Measurements from ENCODE around the gene PGS1. TPM values are rescaled to one million over a fixed set of nuclear protein-coding genes. Genes with fewer than 3 reads are reported as not detected.

PGS1 gene
- total RNA-seq, 5 donors from 2014 or later (not counting 1 experiment from before 2014, with no cell fraction given): 60.5 to 87.2 (median 78.9) TPM

GRCh38 chr17:78441271-78441971 is 63.0 kb downstream of the PGS1 start:
- Mint-ChIP-seq H3K9me3 (no peaks in the 10 kb centered on the region), H3K4me1 (peaks cover 0 to 2% (median 0%) of the 10 kb centered on the region in 3 donors), H3K27ac (no peak overlapping the region), H3K4me3 (no peak overlapping the region), H3K27me3 (no peaks in the 10 kb centered on the region), H3K36me3 (no peaks in the 10 kb centered on the region)
- Histone ChIP-seq H3K4me1 (ENCODE audit: control insufficient read depth in 1 of 2, extremely low read depth in 1 of 2, insufficient read depth in 2 of 2, low read length in 2 of 2) (no peaks in the 10 kb centered on the region), H3K9me3 (no peaks in the 10 kb centered on the region), H3K4me3 (ENCODE audit: control insufficient read depth in 1 of 2, extremely low read depth in 1 of 2, low read length in 1 of 2) (no peak overlapping the region), H3K27me3 (replicated peaks in 1 of 2; ENCODE audit: control insufficient read depth in 2 of 2, extremely low read depth in 1 of 2, insufficient read depth in 2 of 2, low read length in 1 of 2) (peaks cover 0 to 27% of the 10 kb centered on the region in 2 experiments), H3K36me3 (ENCODE audit: control insufficient read depth in 2 of 2, extremely low read depth in 1 of 2, insufficient read depth in 1 of 2, low read length in 1 of 2) (no peaks in the 10 kb centered on the region), H3K27ac (ENCODE audit: low read length) (no peak overlapping the region)
- ChIA-PET CTCF (interaction anchor here in 1 of 2 donors (0.8 kb wide), 1 partner anchor 22 kb away, joined by 3 read pairs; no protein-coding TSS in a partner anchor), POLR2A (no interaction called here)
- WGBS (ENCODE audit: insufficient coverage): 71% methylated on average over 4 of the region's 12 CpGs
- ATAC-seq (replicated peaks in 1 of 4) (no peak), DNase-seq (no peak)

- Mint-ChIP-seq H3K9me3 (no peaks in the 10 kb centered on the region), H3K4me1 (peaks cover 0 to 2% (median 0%) of the 10 kb centered on the region in 3 donors), H3K36me3 (no peaks in the 10 kb centered on the region), H3K27ac (no peak overlapping the region), H3K27me3 (no peaks in the 10 kb centered on the region), H3K4me3 (no peak overlapping the region)
- ChIA-PET CTCF (no interaction called here), POLR2A (interaction anchor here in 1 of 2 donors (0.6 kb wide), 1 partner anchor 236 kb away, joined by 3 read pairs; no protein-coding TSS in a partner anchor)
- WGBS (ENCODE audit: insufficient coverage): 75% methylated on average over 17 of the region's 19 CpGs
- no peaks in the 10 kb centered on the region for H3K36me3 ChIP-seq (ENCODE audit: control insufficient read depth in 2 of 2, extremely low read depth in 1 of 2, insufficient read depth in 1 of 2, low read length in 1 of 2)
- H3K4me3 ChIP-seq (ENCODE audit: control insufficient read depth in 1 of 2, extremely low read depth in 1 of 2, low read length in 1 of 2): no peak overlapping the region
- no peaks in the 10 kb centered on the region for H3K4me1 ChIP-seq (ENCODE audit: control insufficient read depth in 1 of 2, extremely low read depth in 1 of 2, insufficient read depth in 2 of 2, low read length in 2 of 2)
- peak in 8 of 35 experiments; percentile 4 to 50 (median 22) for DNase-seq
- no peak for ATAC-seq (replicated peaks in 1 of 4)
- H3K27me3 ChIP-seq (replicated peaks in 1 of 2; ENCODE audit: control insufficient read depth in 2 of 2, extremely low read depth in 1 of 2, insufficient read depth in 2 of 2, low read length in 1 of 2): peaks cover 0 to 22% of the 10 kb centered on the region in 2 experiments
- H3K27ac ChIP-seq (ENCODE audit: low read length): no peak overlapping the region
- H3K9me3 ChIP-seq: no peaks in the 10 kb centered on the region
Observed at GRCh38 chr17:78442648-78443218, 64.3 kb downstream of the PGS1 start.

GRCh38 chr17:78444392-78444791 is 65.9 kb downstream of the PGS1 start:
- Mint-ChIP-seq H3K27ac (no peak overlapping the region), H3K4me3 (no peak overlapping the region), H3K4me1 (peaks cover 0 to 2% (median 0%) of the 10 kb centered on the region in 3 donors), H3K27me3 (no peaks in the 10 kb centered on the region), H3K9me3 (no peaks in the 10 kb centered on the region), H3K36me3 (no peaks in the 10 kb centered on the region)
- DNase-seq: no peak
- ChIA-PET CTCF (no interaction called here), POLR2A (no interaction called here)
- H3K4me1 ChIP-seq (ENCODE audit: control insufficient read depth in 1 of 2, extremely low read depth in 1 of 2, insufficient read depth in 2 of 2, low read length in 2 of 2): no peaks in the 10 kb centered on the region
- no peaks in the 10 kb centered on the region for H3K36me3 ChIP-seq (ENCODE audit: control insufficient read depth in 2 of 2, extremely low read depth in 1 of 2, insufficient read depth in 1 of 2, low read length in 1 of 2)
- H3K4me3 ChIP-seq (ENCODE audit: control insufficient read depth in 1 of 2, extremely low read depth in 1 of 2, low read length in 1 of 2): no peak overlapping the region
- H3K27me3 ChIP-seq (replicated peaks in 1 of 2; ENCODE audit: control insufficient read depth in 2 of 2, extremely low read depth in 1 of 2, insufficient read depth in 2 of 2, low read length in 1 of 2): peaks cover 0 to 23% of the 10 kb centered on the region in 2 experiments
- H3K27ac ChIP-seq (ENCODE audit: low read length): no peak overlapping the region
- no peaks in the 10 kb centered on the region for H3K9me3 ChIP-seq
- ATAC-seq (replicated peaks in 1 of 4): no peak
- WGBS (ENCODE audit: insufficient coverage): 91% methylated on average over 18 of the region's 20 CpGs

- POLR2A ChIA-PET: no interaction called here
- Mint-ChIP-seq H3K4me1 (peaks cover 0 to 4% (median 0%) of the 10 kb centered on the region in 3 donors), H3K36me3 (no peaks in the 10 kb centered on the region), H3K27ac (no peak overlapping the region), H3K27me3 (no peaks in the 10 kb centered on the region), H3K9me3 (no peaks in the 10 kb centered on the region), H3K4me3 (no peak overlapping the region)
- Histone ChIP-seq H3K27ac (ENCODE audit: low read length) (no peak overlapping the region), H3K27me3 (replicated peaks in 1 of 2; ENCODE audit: control insufficient read depth in 2 of 2, extremely low read depth in 1 of 2, insufficient read depth in 2 of 2, low read length in 1 of 2) (peaks cover 0 to 31% of the 10 kb centered on the region in 2 experiments), H3K9me3 (no peaks in the 10 kb centered on the region), H3K36me3 (ENCODE audit: control insufficient read depth in 2 of 2, extremely low read depth in 1 of 2, insufficient read depth in 1 of 2, low read length in 1 of 2) (no peaks in the 10 kb centered on the region), H3K4me1 (ENCODE audit: control insufficient read depth in 1 of 2, extremely low read depth in 1 of 2, insufficient read depth in 2 of 2, low read length in 2 of 2) (peaks cover 0 to 5% of the 10 kb centered on the region in 2 experiments), H3K4me3 (ENCODE audit: control insufficient read depth in 1 of 2, extremely low read depth in 1 of 2, low read length in 1 of 2) (no peak overlapping the region)
- ATAC-seq (replicated peaks in 1 of 4): no peak
- 81% methylated on average over 5 of the region's 7 CpGs for WGBS (ENCODE audit: insufficient coverage)
- no peak for DNase-seq
- CTCF ChIA-PET: interaction anchor here in 1 of 2 donors (0.6 kb wide), 2 partner anchors 429 to 448 kb away, joined by 6 to 7 read pairs; no protein-coding TSS in a partner anchor
Observed at GRCh38 chr17:78446833-78447232, 68.4 kb downstream of the PGS1 start.

GRCh38 chr17:78448356-78448993 is 70.0 kb downstream of the PGS1 start:
- Mint-ChIP-seq H3K9me3 (no peaks in the 10 kb centered on the region), H3K27ac (no peak overlapping the region), H3K4me3 (no peak overlapping the region), H3K36me3 (no peaks in the 10 kb centered on the region), H3K4me1 (peaks cover 0 to 4% (median 0%) of the 10 kb centered on the region in 3 donors), H3K27me3 (no peaks in the 10 kb centered on the region)
- DNase-seq (no peak), ATAC-seq (replicated peaks in 1 of 4) (no peak)
- 100% methylated on average over 1 of the region's 5 CpGs for WGBS (ENCODE audit: insufficient coverage)
- H3K27me3 ChIP-seq (replicated peaks in 1 of 2; ENCODE audit: control insufficient read depth in 2 of 2, extremely low read depth in 1 of 2, insufficient read depth in 2 of 2, low read length in 1 of 2): peaks cover 0 to 27% of the 10 kb centered on the region in 2 experiments
- no peaks in the 10 kb centered on the region for H3K36me3 ChIP-seq (ENCODE audit: control insufficient read depth in 2 of 2, extremely low read depth in 1 of 2, insufficient read depth in 1 of 2, low read length in 1 of 2)
- no peak overlapping the region for H3K4me3 ChIP-seq (ENCODE audit: control insufficient read depth in 1 of 2, extremely low read depth in 1 of 2, low read length in 1 of 2)
- no peak overlapping the region for H3K27ac ChIP-seq (ENCODE audit: low read length)
- POLR2A ChIA-PET: no interaction called here
- H3K9me3 ChIP-seq: no peaks in the 10 kb centered on the region
- CTCF ChIA-PET: no interaction called here
- peaks cover 0 to 5% of the 10 kb centered on the region in 2 experiments for H3K4me1 ChIP-seq (ENCODE audit: control insufficient read depth in 1 of 2, extremely low read depth in 1 of 2, insufficient read depth in 2 of 2, low read length in 2 of 2)

GRCh38 chr17:78449983-78450595 is 71.6 kb downstream of the PGS1 start:
- Histone ChIP-seq H3K4me3 (ENCODE audit: control insufficient read depth in 1 of 2, extremely low read depth in 1 of 2, low read length in 1 of 2) (no peak overlapping the region), H3K4me1 (ENCODE audit: control insufficient read depth in 1 of 2, extremely low read depth in 1 of 2, insufficient read depth in 2 of 2, low read length in 2 of 2) (peaks cover 0 to 5% of the 10 kb centered on the region in 2 experiments), H3K27ac (ENCODE audit: low read length) (no peak overlapping the region), H3K27me3 (replicated peaks in 1 of 2; ENCODE audit: control insufficient read depth in 2 of 2, extremely low read depth in 1 of 2, insufficient read depth in 2 of 2, low read length in 1 of 2) (peaks cover 0 to 20% of the 10 kb centered on the region in 2 experiments), H3K36me3 (ENCODE audit: control insufficient read depth in 2 of 2, extremely low read depth in 1 of 2, insufficient read depth in 1 of 2, low read length in 1 of 2) (no peaks in the 10 kb centered on the region), H3K9me3 (no peaks in the 10 kb centered on the region)
- H3K27ac Mint-ChIP-seq: no peak overlapping the region
- H3K9me3 Mint-ChIP-seq: no peaks in the 10 kb centered on the region
- H3K4me1 Mint-ChIP-seq: peaks cover 0 to 4% (median 0%) of the 10 kb centered on the region in 3 donors
- H3K36me3 Mint-ChIP-seq: no peaks in the 10 kb centered on the region
- 94% methylated on average over 10 of the region's 14 CpGs for WGBS (ENCODE audit: insufficient coverage)
- ATAC-seq (replicated peaks in 1 of 4) (no peak), DNase-seq (no peak)
- H3K27me3 Mint-ChIP-seq: no peaks in the 10 kb centered on the region
- CTCF ChIA-PET: interaction anchor here in 1 of 2 donors (0.6 kb wide), 1 partner anchor 247 kb away, joined by 3 read pairs; no protein-coding TSS in a partner anchor
- POLR2A ChIA-PET: no interaction called here
- H3K4me3 Mint-ChIP-seq: no peak overlapping the region

Measured in T-cell (primary cell).